H1 (cell line): ENCODE results near the gene LIPT2.

Source experiments
- CHD1 ChIP-seq: IDR thresholded peaks from 2 replicates; pipeline ENCODE4 v1.6.1; 2012; ENCODE audit warnings: low read depth, low read length, improper control_type of control experiment
- EZH2 ChIP-seq: fragments of 200-600 bp; sonication (generic); IDR thresholded peaks from 2 replicates; pipeline ENCODE4 v1.7.1; 2012; ENCODE audit warnings: low read depth, mild to moderate bottlenecking, moderate library complexity, low read length, inconsistent platforms; ENCODE audit not compliant: severe bottlenecking
- POLR2A ChIP-seq, 2 experiments: IDR thresholded peaks; 1 replicate in 1 of 2; 2 replicates in 1 of 2; pipeline ENCODE4 v1.6.1; 2011; ENCODE audit warnings: low read depth in 2 of 2, low read length in 2 of 2, mild to moderate bottlenecking in 2 of 2; ENCODE audit errors: control extremely low read depth in 1 of 2
- SP1 ChIP-seq: IDR thresholded peaks from 2 replicates; pipeline ENCODE4 v1.6.1; 2011; ENCODE audit warnings: low read depth, low read length
- SP2 ChIP-seq: IDR thresholded peaks from 2 replicates; pipeline ENCODE4 v1.6.1; 2012; ENCODE audit warnings: mild to moderate bottlenecking, low read length, inconsistent platforms

DNA sequence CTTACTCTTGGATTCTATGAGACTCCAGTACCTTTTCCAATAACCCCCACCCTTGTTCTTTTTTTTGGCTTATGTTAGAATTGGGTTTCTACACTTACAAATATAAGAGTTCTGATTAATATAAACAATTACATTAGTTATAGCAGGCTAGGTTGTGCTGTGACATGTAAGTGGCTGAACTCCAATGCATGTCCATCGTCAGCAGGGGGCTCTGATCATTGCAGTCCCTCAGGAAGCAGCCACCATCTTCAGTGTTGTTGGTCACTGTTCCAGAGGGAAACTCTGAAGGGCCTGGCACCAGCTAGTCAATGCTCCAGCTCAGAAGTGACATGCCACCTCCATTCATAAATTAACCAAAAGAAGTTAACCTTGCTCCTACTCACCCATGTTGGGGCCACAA is 5.6 kb downstream of the LIPT2 start:
- TF ChIP-seq SP1: no peak
- no peak for TF ChIP-seq EZH2
- no peak for TF ChIP-seq POLR2A (IDR thresholded peaks at IDR 0.05; ENCODE audit: control extremely low read depth in 1 of 2, low read depth in 2 of 2, low read length in 2 of 2)
- no peak for TF ChIP-seq SP2
- no peak for TF ChIP-seq CHD1
